ENCODE measurements around the gene PRKCE. TPM values are rescaled to one million over a fixed set of nuclear protein-coding genes. Genes with fewer than 3 reads are reported as not detected.
A peak's percentile ranks its signal among the peaks of the same experiment; 100 is the strongest.

Gene PRKCE
- total RNA-seq, 1 donor, result 12.5 TPM

GRCh38 chr2:46158661-46159060, 507.2 kb downstream of the PRKCE start:
- H3K4me3 ChIP-seq (ENCODE audit: low read depth, low read length), result no peak overlapping the region
- TF ChIP-seq, protein P1, sequence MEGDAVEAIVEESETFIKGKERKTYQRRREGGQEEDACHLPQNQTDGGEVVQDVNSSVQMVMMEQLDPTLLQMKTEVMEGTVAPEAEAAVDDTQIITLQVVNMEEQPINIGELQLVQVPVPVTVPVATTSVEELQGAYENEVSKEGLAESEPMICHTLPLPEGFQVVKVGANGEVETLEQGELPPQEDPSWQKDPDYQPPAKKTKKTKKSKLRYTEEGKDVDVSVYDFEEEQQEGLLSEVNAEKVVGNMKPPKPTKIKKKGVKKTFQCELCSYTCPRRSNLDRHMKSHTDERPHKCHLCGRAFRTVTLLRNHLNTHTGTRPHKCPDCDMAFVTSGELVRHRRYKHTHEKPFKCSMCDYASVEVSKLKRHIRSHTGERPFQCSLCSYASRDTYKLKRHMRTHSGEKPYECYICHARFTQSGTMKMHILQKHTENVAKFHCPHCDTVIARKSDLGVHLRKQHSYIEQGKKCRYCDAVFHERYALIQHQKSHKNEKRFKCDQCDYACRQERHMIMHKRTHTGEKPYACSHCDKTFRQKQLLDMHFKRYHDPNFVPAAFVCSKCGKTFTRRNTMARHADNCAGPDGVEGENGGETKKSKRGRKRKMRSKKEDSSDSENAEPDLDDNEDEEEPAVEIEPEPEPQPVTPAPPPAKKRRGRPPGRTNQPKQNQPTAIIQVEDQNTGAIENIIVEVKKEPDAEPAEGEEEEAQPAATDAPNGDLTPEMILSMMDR (IDR thresholded peaks at IDR 0.05; ENCODE audit: insufficient read depth, low read length), result no peak
- DNase-seq (ENCODE audit: low read depth), result no peak

DNA sequence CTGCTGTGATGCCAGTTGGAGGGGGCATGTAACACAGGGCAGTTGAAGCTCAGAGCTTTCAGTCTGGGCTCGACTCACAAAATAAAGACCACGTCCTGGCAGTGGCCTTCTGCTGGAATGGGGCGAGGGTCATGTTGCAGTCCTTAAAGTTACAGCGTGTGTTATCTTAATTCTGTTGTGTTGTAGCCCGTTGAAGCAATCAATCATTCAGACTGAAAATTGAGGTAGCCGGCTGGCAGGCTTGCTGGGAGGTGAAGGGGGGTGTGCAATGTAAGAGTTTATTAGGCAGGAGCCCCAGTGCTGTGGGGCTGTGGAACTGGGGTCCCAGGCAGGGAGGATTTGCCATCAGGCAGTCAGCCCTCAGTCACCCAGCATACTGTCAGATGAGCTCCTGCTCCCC, 508.9 kb downstream of the PRKCE start:
- TF ChIP-seq, protein P1 (IDR thresholded peaks at IDR 0.05; ENCODE audit: insufficient read depth, low read length), result no peak
- H3K4me3 ChIP-seq (ENCODE audit: low read depth, low read length), result no peak overlapping the region
- DNase-seq (ENCODE audit: low read depth), result no peak

DNA sequence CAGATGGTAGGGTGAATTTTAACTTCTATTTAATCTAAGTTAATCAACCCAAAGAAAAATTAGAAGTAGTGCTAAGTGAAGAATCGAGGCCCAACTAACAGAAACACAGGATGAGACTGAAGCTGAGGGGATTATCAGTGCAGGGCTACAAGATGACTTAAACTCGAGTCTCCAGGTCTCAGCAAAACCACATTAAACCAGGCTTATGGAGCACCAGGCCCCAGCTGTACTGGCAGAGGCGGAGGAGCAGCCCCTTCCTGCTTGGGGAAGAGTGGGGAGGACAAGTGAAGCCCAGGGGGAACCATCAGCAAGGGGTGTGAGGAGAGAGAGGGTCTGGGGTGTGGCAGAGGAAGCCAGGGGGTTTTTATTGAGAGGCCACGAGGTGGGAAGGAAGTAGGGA, 509.8 kb downstream of the PRKCE start:
- no peak for DNase-seq (ENCODE audit: low read depth)
- TF ChIP-seq, protein P1 (IDR thresholded peaks at IDR 0.05; ENCODE audit: insufficient read depth, low read length), result no peak
- H3K4me3 ChIP-seq (ENCODE audit: low read depth, low read length), result no peak overlapping the region

- TF ChIP-seq, protein P1 (IDR thresholded peaks at IDR 0.05; ENCODE audit: insufficient read depth, low read length), result no peak
- H3K4me3 ChIP-seq (ENCODE audit: low read depth, low read length), result no peak overlapping the region
- DNase-seq (ENCODE audit: low read depth), result no peak
Observed at GRCh38 chr2:46161911-46162310, 510.4 kb downstream of the PRKCE start.

- no peak overlapping the region for H3K4me3 ChIP-seq (ENCODE audit: low read depth, low read length)
- peak; percentile 74 for DNase-seq (ENCODE audit: low read depth)
- TF ChIP-seq, protein P1 (IDR thresholded peaks at IDR 0.05; ENCODE audit: insufficient read depth, low read length), result no peak
Observed at GRCh38 chr2:46162329-46163097, 511.0 kb downstream of the PRKCE start.

- no peak overlapping the region for H3K4me3 ChIP-seq (ENCODE audit: low read depth, low read length)
- DNase-seq (ENCODE audit: low read depth), result no peak
- TF ChIP-seq, protein P1 (IDR thresholded peaks at IDR 0.05; ENCODE audit: insufficient read depth, low read length), result no peak
Observed at GRCh38 chr2:46163098-46163430, 511.6 kb downstream of the PRKCE start.

Data from fibroblast of the aortic adventitia (primary cell).